ENCODE data around the gene TMEM144.

The TMEM144 gene

DNA sequence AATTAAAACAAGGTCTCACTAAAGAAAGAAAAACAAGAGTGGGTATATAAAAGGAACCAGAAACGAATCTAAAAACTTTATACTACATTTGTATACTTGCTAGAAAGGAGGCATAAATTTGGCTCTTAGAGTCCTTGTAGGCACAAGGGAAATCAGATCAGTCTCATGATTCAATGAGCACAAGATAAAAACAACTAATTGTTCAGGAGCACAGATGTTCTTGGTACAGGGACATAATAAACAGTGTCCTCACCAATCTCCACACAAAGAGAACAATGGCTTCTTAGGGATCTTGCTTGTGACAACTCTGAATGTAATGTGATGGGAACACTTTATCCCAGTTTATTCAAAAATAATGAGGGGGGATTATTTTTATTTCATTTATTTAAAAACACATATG, 28.3 kb downstream of the TMEM144 start:
- ChIA-PET POLR2A (no interaction called here), CTCF (no interaction called here)
- TF ChIP-seq, protein P1, sequence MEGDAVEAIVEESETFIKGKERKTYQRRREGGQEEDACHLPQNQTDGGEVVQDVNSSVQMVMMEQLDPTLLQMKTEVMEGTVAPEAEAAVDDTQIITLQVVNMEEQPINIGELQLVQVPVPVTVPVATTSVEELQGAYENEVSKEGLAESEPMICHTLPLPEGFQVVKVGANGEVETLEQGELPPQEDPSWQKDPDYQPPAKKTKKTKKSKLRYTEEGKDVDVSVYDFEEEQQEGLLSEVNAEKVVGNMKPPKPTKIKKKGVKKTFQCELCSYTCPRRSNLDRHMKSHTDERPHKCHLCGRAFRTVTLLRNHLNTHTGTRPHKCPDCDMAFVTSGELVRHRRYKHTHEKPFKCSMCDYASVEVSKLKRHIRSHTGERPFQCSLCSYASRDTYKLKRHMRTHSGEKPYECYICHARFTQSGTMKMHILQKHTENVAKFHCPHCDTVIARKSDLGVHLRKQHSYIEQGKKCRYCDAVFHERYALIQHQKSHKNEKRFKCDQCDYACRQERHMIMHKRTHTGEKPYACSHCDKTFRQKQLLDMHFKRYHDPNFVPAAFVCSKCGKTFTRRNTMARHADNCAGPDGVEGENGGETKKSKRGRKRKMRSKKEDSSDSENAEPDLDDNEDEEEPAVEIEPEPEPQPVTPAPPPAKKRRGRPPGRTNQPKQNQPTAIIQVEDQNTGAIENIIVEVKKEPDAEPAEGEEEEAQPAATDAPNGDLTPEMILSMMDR (IDR thresholded peaks at IDR 0.05; ENCODE audit: insufficient read depth, low read length, missing control alignments), result no peak

DNA sequence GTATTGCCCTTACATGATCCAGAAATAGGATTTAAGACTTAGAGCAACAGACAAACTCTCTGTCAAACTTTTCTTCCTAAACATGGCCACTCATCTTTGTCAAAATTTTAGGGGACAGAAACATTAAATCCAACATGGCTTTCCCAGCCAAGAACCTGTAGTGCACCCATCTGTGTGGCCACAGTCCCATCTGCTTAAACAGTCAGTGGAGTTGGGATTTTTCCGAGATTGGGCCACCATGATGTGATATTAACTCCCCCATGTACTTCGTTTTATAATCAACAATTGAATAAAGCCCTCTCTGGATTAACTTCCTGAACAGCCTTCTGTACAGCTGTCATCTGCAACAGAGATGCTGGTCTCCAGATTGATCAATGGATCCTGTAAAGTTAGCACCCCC, 28.9 kb downstream of the TMEM144 start:
- H3K4me3 ChIP-seq (ENCODE audit: low read depth, low read length), result no peak overlapping the region
- no peak for DNase-seq (ENCODE audit: low read depth, low spot score)
- ChIA-PET CTCF (no interaction called here), POLR2A (no interaction called here)
- TF ChIP-seq, protein P1 (IDR thresholded peaks at IDR 0.05; ENCODE audit: insufficient read depth, low read length, missing control alignments), result no peak

More for the DNA sequence above, 28.3 kb downstream of the TMEM144 start:
- H3K4me3 ChIP-seq (ENCODE audit: low read depth, low read length), result no peak overlapping the region
- no peak for DNase-seq (ENCODE audit: low read depth, low spot score)

DNA sequence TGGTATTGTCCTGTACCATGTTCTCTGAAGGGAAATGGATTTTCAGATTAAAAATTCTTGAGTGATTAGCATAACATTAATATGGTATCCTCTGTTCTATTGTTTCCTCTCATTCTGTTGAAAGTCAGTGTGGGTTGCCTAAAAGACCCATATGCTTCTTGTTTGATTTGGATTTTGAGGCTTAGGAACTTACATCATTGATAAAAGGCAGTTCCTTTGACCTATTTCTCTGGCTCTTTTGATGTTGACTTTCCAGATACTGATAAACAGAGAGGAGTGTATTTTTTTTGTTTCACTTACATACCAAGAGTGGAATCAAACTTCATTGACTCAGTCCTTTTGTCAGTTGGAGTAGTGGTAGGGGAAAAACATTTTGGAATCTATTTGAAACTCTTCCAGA, 32.8 kb downstream of the TMEM144 start:
- no peak overlapping the region for H3K4me3 ChIP-seq (ENCODE audit: low read depth, low read length)
- TF ChIP-seq, protein P1 (IDR thresholded peaks at IDR 0.05; ENCODE audit: insufficient read depth, low read length, missing control alignments), result no peak
- ChIA-PET CTCF (interaction anchor here (1.0 to 2.4 kb wide), 4 partner anchors 10 to 17 kb away, joined by 3 to 11 read pairs (median 5); no protein-coding TSS in a partner anchor), POLR2A (no interaction called here)
- no peak for DNase-seq (ENCODE audit: low read depth, low spot score)

DNA sequence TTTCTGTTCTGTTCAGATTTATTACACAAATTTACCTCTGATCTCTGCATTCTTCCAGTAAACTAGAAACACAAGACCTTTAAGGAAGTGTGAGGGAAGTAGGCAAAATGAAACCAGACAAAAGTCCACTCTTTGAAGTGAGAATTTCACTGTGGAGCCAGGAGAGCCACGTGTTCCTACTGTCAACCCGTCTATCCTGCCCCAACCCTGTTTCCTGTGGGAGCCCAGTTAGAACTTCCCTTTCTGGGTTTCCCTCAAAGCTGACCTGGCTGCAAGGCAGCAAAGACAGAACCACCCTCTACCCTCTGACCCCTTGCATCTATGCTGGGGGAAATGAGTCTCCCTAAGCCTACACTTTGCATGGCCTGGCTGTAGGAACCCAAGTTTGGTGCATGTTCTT, 40.0 kb downstream of the TMEM144 start:
- TF ChIP-seq, protein P1 (IDR thresholded peaks at IDR 0.05; ENCODE audit: insufficient read depth, low read length, missing control alignments), result no peak
- no peak overlapping the region for H3K4me3 ChIP-seq (ENCODE audit: low read depth, low read length)
- DNase-seq (ENCODE audit: low read depth, low spot score), result no peak
- ChIA-PET CTCF (interaction anchor here (7.5 kb wide), 1 partner anchor 376 kb away, joined by 121 read pairs; no protein-coding TSS in a partner anchor), POLR2A (no interaction called here)

DNA sequence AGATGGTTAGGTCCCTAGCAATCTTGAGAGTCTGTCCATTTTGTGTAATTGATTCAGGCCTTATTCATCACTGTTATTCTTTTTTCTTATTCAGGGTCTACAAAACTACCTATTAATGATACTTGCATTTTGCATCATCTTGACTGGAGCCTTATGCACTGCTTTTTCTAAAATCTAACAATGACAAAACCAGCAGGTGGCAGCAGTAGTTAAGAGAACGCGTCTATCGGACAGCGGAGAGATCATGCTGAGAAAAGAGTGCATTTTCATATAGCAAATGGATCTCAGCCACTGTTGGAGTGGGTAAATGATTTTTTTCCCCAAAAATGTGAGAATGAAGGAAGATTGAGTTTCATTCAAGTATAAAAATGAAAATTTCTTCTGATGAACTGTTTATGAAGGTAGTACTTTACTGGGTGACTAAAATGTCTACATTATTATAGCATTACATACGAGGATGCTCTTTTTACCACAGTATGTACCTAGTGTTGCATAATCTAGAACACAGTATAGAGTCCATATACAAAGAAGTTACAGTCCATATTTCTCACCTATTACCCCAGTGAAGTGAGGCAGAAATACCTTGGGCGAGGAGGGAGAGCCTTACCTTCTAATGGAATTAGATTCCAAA, 43.2 kb downstream of the TMEM144 start:
- TF ChIP-seq, protein P1 (IDR thresholded peaks at IDR 0.05; ENCODE audit: insufficient read depth, low read length, missing control alignments), result peak; percentile 70
- peak; percentile 9 for DNase-seq (ENCODE audit: low read depth, low spot score)
- ChIA-PET CTCF (interaction anchor here (0.8 to 7.5 kb wide), 12 partner anchors 10 to 1202 kb away, joined by 3 to 121 read pairs (median 8); no protein-coding TSS in a partner anchor), POLR2A (no interaction called here)
- H3K4me3 ChIP-seq (ENCODE audit: low read depth, low read length), result no peak overlapping the region

DNA sequence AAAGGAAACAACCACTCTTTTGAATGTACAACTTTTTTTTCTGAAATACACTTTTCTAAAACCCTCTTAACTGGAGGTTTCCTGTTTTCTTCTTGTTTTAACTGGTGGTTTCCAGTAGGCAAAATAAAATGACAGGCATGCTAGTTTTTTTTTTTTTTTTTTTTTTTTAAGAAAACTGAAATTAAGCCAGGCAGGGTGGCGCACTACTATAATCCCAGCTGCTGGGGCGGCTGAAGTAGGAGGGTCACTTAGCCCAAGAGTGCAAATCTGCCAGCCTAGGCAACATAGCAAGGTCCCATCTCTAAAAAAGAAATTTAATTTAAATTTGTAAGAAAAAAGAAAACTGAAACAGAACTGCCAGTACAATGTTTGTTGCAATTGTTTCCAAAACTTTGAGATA, 44.0 kb downstream of the TMEM144 start:
- TF ChIP-seq, protein P1 (IDR thresholded peaks at IDR 0.05; ENCODE audit: insufficient read depth, low read length, missing control alignments), result no peak
- CTCF ChIA-PET, result interaction anchor here (1.0 to 7.5 kb wide), 21 partner anchors 10 to 416 kb away, joined by 3 to 121 read pairs (median 6); partner anchors contain the start of gene C4orf46

More for the DNA sequence above, 44.0 kb downstream of the TMEM144 start:
- POLR2A ChIA-PET, result no interaction called here
- H3K4me3 ChIP-seq (ENCODE audit: low read depth, low read length), result no peak overlapping the region
- no peak for DNase-seq (ENCODE audit: low read depth, low spot score)

Measured in AG04449 (cell line).